HG03159 (cell line): ENCODE data around the gene SNAPIN.
"Not testable (repeated sequence)": the region's sequence is repeated elsewhere in the genome, so short reads cannot be mapped to it uniquely, and the experiment has no call there.

Source experiments
- ATAC-seq: cut with Tn5 transposase; IDR thresholded peaks from one replicate; pipeline ENCODE4 v1.9.1; 2021; ENCODE audit warnings: mild to moderate bottlenecking, moderate library complexity; ENCODE audit not compliant: unreplicated experiment

SNAPIN gene

DNA sequence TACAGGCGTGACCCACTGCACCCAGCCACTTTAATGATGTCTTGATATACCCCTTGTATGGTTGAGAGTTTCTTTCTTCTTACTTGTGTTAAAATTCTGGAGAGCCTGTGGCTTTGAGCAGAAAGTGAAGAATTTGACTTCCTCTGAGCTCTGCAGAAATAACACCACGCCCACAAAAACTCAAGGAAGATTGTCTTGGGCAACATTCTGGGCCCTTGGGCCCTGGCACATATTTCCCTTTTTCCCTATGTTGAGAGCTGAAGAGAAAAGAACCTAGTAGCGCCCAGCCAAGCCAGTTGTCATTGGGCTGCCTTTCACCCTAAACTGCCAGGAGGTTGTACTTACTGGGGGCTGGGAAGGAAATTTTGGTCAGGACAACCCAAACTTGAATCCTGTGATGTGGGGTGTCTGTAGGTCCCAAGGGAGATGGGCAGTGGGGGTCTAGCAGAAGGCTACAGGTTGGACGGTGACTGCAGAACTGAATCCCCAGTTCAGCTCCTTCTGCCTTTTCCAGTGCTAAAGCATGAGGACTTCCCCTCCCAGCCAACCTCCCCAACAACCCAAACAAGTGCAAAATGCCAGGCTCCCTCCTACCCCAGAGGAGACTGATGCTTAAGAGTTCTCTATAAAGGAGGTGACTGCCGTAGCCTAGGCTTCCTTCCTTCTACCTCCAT is 11.7 kb upstream of the SNAPIN start:
- ATAC-seq: no peak

DNA sequence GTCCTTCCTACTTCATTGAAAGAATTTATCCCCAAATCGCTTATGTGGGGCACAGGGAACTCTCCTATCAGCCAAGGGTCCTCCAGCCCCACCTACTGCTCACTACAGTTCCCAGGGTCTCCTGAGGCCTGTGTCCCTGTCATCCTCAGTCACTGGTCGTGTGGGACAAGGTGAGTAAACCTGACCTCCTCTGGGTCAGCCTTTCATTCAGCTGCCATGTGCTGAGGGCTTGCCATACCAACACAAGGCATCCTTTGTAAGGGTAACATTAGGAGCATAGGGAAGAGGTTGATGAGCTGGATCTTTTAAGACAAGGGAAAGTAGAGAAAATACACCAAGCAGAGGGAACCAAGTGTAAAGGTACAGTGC is 11.2 kb upstream of the SNAPIN start:
- no peak for ATAC-seq

DNA sequence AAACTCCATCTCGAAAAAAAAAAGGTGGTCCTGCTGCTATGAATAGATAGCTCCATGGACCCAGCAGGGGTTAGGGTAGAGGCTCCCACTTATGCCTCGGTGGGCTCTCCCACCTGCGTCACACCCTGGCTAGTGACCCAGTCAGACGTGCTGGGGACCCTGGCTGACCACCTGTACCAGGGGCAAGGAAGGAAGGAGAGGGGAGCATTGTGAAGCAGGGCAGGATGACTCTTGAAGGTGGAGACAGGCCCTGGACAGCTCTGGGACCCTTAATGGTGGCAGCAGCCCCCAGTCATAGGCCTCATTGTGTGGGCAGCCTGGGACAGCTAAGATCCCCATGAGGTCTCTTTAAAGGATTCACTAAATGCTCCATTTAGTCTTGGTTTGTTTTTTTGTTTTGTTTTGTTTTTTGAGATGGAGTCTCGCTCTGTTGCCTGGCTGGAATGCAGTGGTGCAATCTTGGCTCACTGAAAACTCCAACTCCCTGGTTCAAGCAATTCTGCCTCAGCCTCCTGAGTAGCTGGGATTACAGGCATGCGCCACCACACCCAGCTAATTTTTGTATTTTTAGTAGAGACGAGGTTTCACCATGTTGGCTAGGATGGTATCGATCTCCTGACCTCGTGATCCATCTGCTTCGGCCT is 10.4 kb upstream of the SNAPIN start:
- ATAC-seq: no peak

DNA sequence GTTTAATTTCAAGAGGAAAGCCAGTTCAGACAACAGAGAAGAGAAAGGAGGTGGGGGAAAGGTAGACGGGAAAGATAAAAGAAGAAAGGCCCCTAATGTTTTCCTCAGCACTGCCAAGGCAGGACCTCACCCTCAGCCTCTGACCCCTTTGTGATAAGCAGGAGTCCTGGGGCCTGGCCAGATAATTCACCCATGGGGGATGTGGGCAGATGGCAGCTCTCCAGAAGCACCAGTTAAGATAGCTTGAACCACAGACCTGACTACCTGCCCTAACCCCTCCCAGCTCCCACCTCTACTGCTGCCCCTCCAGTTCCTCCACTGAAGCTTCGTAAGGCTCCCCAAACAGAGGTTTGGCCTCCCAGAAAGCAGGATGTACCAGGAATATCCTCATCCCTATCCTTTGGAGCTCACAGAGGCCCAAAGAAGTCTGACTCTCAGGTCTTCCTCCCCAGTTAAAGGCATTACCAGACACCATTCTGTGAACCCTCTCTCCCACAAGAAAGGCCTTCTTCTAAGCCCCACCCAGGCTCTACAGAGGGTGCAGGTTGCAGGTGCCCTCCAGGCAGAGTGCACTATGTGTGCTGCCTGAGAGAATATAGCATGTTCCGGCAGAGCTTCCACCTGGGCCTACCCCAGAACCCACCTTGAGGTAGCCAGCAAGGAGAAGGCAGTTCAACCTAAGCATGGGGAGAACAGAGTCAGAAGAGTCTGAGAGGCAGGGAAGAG is 9.2 kb upstream of the SNAPIN start:
- ATAC-seq: no peak

DNA sequence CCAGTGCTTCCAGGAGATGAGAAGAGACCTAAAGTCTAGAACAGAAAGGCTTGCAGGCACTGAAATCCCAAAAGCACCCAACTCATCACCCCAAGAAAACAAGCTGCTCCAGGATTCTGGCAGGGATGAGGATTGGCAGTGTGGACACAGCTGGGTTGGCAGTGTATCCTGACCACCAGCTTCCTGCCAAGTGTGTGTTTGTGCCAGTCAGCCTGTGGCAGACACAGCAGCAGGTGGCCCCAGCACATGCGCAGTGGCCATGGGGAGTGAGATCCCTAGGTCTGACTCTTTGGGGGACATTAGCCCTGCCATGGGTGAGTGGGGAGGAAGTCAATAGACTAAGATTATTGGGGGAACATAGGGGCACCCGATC is 8.7 kb upstream of the SNAPIN start:
- no peak for ATAC-seq

DNA sequence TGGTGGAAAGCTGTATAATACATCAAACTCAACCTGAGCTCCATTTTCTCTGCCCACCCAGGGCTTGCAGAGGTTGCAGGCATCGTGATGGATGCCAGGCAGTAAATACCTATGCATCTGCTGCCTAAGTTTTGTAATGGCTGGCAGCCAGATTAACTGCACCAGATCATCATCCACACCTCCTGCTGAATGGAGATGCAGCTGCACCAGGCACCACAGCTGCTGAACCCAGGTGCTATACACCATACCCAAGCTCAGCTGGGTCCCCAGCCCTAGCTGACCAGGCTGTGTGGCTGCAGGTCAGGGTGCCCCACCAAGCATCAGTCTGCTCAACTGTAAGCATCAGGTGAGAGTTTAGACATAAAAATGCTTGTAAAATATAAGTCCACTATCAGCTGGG is 6.7 kb upstream of the SNAPIN start:
- no peak for ATAC-seq

DNA sequence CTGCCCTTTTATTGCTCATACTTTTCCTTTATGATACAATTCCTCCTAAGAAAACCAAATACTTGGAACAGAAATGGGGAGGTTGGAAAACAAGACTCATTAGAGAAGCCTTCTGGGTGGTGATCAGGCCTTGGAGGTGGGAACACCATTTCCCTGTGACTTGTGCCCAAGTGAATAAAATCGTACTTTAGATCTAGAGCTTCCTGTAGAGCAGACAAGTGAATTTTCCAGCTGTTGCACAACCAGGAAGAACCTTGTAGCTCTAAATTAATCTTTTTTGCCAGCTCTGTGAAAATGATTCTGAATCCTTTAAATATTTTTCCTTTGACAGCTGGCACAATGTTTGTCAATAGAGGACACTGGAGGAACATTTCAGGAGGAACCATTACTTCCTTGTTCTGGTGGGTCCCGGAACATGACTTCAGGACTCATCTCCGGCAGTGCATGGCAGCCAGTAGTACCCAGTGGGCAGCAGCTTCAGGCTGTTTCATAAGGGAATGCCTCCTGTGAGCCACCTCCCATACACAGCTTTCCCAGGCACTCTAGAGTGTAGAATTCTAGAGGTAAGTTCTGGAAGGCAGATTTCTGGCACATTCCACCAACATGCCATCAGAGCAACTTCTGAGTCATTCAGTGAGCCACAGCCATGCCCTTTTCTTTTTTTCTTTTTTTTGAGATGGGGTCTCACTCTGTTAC is 5.5 kb upstream of the SNAPIN start:
- ATAC-seq: no peak

DNA sequence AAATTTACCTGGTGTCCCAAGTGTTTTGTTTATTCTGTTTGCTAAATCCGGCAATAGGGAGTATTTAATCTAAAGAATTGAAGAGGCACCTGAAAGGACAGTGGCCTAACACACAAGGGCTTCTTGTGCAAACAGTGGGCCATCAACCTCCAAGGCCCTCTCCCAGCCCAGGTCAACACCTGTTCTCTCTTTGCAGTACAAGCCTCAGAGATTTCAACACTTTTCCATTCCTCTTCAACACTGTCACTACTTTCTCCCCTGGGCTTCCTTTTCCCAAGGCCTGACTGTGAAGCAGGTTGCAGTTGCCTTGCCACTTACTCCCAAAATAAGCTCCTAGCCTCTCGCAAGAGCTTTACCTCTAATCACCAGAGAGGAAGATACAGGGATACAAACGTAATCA is 3.2 kb upstream of the SNAPIN start:
- no peak for ATAC-seq

DNA sequence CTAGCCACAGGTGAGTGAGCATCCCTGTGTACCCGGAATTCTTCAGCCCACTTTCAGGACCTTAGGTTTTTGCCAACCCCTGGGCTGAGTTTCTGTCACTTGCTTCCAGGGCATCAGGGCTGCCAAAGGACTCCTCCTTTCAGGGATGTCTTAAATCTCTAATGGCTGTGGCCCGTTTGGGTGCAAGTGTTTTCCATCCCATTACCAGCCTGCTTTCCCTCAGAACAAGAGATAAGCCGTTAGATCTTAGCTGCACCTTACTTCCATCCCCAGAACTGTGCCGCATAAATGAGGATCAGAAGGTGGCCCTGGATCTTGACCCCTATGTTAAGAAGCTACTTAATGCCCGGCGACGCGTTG is 652 bp downstream of the SNAPIN start:
- no peak for ATAC-seq

DNA sequence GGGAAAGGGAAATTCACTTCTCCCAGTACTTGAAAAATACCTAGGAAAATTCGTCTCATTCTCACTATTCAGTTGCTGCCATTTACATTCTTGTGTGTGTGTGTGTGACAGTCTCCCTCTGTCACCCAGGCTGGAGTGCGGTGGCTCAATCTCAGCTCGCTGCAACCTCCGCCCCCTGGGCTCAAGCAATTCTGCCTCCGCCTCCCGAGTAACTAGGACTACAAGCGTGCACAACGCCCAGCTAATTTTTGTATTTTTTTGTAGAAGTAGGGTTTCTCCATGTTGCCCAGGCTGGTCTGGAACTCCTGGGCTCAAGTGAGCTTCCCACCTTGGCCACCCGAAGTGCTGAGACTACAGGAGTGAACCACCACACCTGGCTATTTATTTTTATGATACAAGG is 1.2 kb downstream of the SNAPIN start:
- no peak for ATAC-seq

DNA sequence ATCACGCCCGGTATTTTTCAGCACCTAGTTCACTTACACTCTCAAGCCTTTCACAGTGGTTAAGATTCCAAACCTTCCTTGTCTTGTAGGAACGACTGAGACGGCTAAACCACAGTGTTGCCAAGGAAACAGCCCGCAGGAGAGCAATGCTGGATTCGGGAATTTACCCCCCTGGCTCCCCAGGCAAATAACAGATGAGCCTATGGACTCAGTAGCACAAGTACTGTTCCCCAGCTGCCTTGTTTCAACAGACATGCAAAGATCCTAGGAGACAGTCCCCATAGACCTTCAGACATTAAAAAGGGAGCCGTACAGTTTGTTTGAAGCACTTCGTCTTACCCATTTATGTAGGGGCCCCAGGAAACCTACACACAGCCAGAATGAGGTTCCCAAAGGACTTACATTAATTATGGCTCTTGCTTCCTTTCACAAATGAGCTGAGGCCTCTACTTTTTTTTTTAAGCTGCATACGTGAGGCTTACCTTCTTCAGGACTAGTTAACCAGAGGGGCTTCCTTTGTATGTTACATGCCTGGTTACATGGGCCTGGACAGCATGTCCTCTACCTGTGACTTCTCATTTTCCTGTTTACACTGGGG is 2.7 kb downstream of the SNAPIN start:
- no peak for ATAC-seq

DNA sequence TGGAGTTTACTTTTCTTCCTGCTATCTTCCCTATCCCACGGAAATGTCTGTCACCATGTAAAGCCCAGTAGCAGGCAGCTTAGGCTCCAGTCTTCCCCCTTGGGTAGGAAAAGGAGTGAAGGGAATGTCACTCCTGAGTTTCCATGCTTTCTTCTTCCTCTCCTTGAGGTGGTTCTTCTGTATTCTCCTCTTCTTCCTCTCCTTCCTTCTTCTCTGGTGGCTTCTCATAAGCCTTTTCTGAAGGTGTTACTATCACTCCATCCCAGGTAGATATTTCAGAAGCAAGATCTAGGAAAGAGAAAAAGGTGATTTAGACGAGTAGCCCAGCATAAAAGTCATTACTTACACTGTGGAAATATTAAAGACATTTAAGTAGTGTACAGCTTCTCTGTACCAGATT is 3.8 kb downstream of the SNAPIN start:
- ATAC-seq: no peak

DNA sequence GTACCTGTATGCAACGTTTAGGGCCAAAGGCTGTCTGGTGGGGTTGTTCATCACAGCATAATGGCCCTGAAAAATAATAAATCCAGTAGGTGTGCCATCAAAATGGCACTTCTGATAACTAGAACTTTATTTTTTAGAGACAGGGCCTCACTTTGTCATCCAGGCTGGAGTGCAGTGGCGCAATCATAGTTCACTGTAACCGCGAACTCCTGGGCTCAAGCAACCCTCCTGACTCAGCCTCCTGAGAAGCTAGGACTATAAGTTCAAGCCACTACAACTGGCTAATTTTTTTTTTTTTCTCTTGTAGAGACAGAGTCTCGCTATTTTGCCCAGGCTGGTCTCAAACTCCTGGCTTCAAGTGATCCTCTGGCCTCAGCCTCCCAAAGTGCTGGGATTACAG is 4.7 kb downstream of the SNAPIN start:
- no peak for ATAC-seq

DNA sequence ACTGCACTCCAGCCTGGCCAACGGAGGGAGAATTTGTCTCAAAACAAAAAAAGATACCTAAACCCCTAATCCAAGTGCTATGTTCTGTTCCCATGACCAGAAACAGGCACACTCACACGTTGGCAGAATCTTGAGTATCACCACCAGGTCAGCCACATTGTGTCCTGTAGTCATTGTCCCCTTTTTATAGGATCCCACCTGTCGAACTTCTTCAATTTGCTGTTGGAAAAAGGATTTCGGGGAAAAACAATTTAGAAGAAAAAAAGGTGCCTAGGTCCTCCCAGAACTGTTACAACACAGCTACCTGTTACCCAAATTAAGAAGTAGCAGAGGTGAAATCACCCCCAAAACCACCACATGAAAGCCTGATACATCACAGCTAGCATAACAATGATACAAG is 8.9 kb downstream of the SNAPIN start:
- ATAC-seq: no peak

DNA sequence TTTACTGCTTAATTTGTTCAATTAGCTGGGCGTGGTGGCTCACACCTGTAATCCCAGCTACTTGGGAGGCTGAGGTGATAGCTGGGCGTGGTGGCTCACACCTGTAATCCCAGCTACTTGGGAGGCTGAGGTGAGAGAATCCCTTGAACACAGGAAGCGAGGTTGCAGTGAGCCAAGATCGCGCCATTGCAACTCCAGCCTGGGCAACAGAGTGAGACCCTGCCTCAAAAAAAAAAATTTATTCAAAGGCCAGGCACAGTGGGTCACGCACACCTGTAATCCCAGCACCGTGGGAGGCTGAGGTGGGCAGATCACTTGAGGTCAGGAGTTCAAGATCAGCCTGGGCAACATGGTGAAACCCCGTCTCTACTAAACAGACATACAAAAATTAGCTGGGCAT is 10.2 kb downstream of the SNAPIN start:
- not testable (repeated sequence) for ATAC-seq

DNA sequence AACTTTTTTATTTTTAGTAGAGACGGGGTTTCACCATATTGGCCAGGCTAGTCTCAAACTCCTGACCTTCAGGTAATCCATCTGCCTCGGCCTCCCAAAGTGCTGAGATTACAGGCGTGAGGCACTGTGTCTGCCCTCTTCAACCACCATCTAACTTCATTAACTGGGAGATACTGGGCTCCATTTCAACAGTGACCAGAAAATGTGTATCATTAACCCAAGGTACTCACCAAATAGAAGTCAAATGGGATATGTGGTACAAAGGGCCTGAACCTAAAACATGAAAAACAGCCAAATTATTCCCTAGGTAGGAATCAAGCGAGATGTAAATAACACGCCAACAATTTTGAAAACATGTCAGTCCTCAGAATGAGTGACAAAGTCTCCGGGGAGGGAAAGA is 11.1 kb downstream of the SNAPIN start:
- no peak for ATAC-seq

DNA sequence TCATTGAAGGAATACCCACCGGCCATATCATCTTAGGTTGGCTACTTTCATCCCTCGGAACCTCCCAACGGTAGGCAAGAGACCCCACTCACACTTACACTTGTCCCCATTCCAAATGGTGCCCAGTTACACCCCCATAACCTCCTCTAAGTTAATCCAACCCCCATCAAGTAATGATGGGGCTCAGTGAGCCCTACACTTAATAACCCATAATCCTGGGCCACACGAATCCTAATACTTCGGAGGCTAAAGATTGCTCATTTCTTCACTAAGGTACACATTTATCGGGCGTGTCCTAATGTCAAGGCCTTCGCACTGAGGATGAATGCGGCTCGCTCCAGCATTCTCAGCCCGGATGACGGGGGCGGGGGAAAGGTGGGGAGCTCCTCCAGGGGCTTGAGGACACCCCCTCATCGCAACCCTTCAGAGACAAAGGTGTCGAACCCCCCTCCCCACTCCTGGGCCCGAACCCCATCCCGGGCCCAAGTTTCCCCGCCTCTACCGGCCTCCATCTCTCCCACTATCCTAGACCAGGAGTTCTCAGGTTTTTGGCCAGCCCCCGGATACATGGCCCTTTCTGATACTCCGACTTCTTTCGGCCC is 11.9 kb downstream of the SNAPIN start:
- peak; percentile 1 for ATAC-seq

DNA sequence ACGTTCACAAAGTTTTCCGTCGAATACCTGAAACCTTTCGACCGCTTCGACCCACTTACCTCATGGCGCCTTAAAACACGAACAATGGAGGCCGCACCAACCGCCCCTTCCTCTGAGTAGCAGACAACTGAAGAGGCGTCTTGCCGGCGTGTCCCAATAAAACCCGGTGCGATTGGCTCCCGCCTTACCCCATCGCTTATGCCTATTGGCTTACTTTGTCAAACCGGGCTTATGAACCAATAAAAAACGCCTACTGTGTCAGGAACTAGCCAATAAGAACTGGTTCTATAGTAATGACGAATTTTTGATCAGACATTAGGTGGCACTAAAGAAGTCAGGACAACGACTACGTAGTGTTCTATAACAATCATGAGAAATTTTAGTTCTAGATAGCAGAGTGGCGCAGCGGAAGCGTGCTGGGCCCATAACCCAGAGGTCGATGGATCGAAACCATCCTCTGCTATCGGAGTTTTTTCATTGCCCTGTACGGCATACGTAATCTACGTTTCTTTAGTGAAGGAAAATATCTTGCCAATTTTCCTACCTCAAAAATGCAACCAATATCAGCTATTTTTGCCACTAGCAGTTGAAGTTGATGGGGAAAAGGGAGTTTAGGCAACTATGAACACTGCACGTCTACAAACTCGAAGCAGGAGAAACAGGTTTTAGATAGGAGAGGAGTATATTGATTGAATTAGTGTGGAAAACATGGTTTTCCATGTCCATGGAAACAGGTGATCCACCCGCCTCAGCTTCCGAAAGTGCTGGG is 12.5 kb downstream of the SNAPIN start, which contains the start of gene ILF2:
Gene ILF2 (minus strand): TSS at position 135 of the 769 bp plus-strand sequence. CDS start 71 bp downstream, at position 64.
- peak; percentile 86 for ATAC-seq

DNA sequence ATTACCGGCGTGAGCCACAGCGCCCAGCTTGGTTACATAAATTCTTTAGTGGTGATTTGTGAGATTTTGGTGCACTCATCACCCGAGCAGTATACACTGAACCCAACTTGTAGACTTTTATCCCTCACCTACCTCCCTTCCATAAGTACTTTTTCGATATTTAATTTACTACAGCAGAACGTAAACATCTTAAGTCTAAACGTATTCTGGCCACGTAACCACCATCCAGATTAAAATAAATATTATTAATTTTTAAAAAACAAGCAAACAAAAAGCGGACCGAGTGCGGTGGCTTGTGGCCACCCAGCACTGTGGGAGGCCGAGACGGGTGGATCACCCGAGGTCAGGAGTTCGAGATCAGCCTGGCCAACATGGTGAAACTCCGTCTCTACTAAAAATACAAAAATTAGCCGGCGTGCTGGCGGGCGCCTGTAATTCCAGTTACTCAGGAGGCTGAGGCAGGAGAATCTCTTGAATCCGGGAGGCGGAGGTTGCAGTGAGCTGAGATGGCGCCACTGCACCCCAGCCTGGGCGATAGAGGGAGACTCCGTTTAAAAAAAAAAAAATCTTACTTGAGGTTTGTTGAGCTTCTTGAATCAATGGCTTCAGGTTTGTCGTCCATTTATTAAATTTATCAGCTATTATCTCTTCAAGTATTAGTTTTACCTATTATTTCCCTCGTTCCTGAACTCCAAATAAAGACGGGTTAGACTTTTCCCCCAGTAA is 13.3 kb downstream of the SNAPIN start:
- peak; percentile 16 for ATAC-seq

DNA sequence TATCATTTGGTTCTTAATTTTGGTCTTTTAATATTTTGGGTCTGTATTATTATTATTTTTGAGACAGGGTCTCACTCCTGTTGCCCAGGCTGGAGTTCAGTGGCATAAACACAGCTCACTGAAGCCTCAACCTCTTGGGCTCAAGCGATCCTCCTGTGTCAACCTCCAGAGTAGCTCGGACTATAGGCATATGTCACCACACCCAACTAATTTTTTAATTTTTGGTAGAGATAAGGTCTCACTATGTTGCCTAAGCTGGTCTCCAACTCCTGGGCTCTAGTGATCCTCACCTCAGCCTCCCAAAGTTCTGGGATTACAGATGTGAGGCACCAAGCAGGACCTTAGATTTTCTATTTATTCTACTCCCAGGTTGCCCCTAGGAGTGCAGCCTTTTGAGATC is 15.0 kb downstream of the SNAPIN start:
- ATAC-seq: no peak
